Glomerular endothelial cell (primary cell): Measurements from ENCODE around the gene CSNK1E. TPM values are rescaled to one million over a fixed set of nuclear protein-coding genes. Genes with fewer than 3 reads are reported as not detected.
"Not testable (repeated sequence)": the region's sequence is repeated elsewhere in the genome, so short reads cannot be mapped to it uniquely, and the experiment has no call there.

ENCODE experiments used
- DNase-seq: peaks from one replicate; pipeline ENCODE4 v3.0.0-alpha.2; 2011; ENCODE audit warnings: low read depth, low spot score; ENCODE audit errors: extremely low read depth
- total RNA-seq: library from RNA; depleted of rRNA; stranded (reverse); fragments of >200 nt; gene quantifications from 2 replicates; pipeline ENCODE4 v1.2.3, GENCODE V29; 2015

Gene CSNK1E
- 142 and 187 TPM in 2 replicates for total RNA-seq

- DNase-seq: no peak
These were observed at the start of gene CSNK1E for GRCh38 chr22:38317122-38317994. CSNK1E (minus strand) TSS chr22:38317433; CDS start chr22:38314157, 3,276 bp downstream.

- not testable (repeated sequence) for DNase-seq
These were observed 48.6 kb upstream of the CSNK1E start for GRCh38 chr22:38365829-38366228.

DNA sequence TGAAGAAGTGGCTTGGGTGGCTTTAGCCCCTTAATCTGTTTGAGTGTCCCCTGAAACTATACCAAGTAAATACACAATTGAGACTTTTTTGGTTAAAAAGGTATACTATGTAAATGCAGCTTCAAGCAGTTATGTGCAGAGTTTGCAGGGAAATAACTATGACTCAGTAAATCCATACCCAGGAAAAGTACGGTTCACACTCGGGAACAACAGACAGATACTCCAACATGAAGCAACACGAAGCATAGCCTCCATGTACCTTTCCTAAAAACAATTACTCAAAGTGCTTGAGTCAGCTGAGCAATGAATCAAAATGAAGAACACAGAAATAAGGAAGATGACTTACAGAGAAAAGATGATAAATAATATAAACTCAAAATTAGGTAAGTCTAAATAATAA, 47.9 kb upstream of the CSNK1E start:
- DNase-seq: not testable (repeated sequence)

GRCh38 chr22:38360560-38360959, 43.3 kb upstream of the CSNK1E start:
- DNase-seq: not testable (repeated sequence)

DNA sequence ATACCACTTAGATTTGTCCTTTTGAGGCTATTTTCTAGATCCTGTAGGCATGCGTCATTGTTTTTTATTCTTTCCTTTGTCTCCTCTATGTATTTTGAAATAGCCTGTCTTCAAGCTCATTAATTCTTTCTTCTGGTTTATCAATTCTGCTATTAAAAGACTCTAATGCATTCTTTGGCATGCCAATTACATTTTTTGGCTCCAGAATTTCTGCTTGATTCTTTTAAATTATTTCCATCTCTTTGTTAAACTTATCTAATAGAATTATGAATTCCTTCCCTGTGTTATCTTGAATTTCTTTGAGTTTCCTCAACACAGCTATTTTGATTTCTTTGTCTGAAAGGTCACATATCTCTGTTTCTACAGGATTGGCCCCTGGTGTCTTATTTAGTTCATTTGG, 42.6 kb upstream of the CSNK1E start:
- not testable (repeated sequence) for DNase-seq

- not testable (repeated sequence) for DNase-seq
These were observed 40.7 kb upstream of the CSNK1E start for GRCh38 chr22:38357971-38358370.

GRCh38 chr22:38355275-38355674, 38.0 kb upstream of the CSNK1E start:
- DNase-seq: no peak

GRCh38 chr22:38353701-38354100, 36.5 kb upstream of the CSNK1E start:
- no peak for DNase-seq

- no peak for DNase-seq
These were observed 36.0 kb upstream of the CSNK1E start for GRCh38 chr22:38353142-38353629.

DNA sequence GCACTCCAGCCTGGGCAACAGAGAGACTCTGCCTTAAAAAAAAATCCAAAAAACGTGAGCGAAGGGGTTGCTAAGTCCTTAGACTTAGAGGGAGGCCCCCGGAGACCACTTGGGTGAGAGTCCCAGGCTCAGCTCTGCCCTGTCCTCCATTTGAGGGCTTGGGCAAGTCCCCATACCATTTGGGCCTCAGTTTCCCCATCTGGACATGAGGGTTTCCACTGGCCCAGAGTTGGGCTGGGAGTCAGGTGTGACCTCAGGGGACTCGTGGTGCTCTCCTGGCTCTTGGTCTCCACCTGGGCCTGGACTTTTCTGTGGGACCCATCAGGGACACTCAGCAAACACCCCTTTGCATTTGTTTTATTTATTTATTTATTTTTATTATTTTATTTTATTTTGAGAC, 35.2 kb upstream of the CSNK1E start:
- DNase-seq: no peak

DNA sequence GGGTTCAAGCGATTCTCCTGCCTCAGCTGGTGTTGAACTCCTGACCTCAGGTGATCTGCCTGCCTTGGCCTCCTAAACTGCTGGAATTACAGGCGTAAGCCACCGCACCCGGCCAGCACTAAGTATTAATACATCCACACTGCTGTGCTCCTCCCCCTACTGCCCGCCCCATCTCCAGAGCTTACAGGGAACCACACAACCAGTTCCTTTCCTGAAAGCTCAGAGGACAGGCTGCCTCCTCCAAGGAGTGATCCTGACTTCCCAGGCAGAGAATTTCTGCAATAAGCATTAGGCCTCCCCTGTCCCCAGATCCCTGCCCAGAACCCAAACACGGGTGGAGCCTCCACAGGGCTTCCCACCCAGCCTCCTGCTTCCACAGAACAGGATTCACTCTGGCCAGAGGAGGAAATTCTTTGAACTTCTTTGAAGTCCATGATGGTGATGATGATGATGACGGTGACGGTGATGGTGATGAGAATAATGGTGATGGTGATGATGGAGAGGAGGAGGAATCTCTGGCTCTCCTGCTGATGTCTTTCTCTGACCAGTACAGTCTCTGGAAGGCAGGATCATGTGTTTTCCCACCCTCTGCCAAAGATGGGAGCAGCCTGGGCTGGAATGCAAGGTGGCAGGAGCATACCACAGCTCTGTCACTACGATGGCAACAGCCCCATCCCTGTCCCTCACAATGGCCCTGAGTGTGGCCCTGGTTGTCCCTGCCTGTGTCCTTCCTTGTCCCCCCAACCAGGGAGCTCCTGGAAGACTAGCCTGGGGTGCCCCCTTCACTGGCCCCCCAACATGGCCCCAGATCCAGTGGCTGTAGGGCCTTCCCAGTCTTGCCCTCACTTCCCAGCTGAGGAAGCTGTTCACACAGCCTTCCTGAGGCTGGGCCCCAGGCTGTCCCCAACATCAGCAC, 33.5 kb upstream of the CSNK1E start:
- no peak for DNase-seq

GRCh38 chr22:38348751-38349496, 31.7 kb upstream of the CSNK1E start:
- no peak for DNase-seq

DNA sequence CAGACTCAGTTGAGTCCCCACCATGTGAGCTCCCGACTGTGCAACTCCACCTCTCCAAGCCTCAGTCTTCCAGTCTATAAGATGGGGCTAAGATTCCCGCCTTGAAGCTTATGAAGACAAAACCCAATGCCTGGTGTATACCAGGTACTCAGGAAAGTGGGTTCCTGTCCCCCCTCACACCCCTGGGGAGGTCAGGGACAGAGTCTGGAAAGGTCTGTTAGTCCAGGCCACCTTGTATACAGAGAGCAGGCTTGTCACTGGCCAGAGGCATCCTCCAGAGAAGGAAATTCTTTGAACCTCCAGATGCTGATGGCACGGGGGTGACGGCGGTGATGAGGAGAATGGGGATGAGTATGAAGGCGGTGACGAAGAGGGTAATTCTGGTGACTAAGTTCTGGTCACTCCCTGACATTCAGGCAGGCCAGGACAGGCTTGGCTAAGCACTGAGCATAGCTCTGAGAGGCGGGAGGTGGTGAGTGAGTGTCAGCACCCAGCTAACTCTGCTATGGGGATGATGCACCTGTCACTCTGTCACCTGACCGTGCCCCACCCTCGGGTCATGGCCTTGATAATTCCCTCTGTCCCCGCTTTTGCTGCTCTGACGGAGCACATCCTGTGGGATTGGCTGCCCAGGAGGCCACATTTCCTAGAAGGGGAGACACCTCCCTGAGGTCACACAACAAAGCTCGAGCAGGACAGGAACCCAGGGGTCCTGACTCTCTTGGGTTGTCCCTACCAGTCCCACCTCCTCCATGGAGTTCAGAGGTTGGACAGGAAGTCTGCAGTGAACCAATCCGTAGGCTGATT, 30.9 kb upstream of the CSNK1E start:
- no peak for DNase-seq

DNA sequence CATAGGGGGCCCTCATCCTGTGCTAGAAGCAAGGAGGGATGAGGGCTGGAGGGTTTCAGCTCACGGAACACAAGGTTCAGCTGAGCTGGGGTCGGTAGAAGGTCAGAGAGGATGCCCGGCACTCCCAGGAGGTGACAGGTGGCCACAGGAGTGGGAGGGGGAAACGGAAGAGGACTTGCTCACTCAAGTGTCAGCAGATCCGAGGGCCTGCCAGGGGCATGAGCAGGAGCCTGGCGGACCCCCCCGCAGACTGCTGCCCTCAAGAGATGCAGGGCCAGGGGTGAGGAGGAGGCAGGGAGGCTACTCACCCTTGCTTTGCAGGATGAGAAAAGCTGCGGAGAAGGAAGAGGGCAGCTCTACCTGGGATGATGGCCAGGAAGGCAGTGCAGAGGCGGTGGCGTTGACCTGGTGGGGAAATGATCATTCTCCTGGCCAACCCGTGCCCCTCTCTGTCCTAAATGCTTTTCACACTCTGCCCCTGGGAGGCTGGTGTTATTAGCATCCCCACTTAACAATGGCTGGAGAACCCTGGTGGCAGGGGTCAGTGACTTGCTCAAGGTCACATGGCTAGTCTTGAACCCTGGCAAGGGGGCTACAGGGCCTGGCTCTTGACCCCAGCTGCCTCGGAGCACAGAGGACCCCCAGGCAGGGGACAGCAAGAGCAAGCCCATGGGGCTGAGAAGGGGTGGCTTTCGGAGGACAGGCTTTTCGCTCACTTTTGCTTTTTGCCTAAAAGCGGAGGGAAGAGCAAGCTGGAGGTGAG, 30.1 kb upstream of the CSNK1E start:
- DNase-seq: no peak

- no peak for DNase-seq
These were observed 29.3 kb upstream of the CSNK1E start for GRCh38 chr22:38346506-38346905.

DNA sequence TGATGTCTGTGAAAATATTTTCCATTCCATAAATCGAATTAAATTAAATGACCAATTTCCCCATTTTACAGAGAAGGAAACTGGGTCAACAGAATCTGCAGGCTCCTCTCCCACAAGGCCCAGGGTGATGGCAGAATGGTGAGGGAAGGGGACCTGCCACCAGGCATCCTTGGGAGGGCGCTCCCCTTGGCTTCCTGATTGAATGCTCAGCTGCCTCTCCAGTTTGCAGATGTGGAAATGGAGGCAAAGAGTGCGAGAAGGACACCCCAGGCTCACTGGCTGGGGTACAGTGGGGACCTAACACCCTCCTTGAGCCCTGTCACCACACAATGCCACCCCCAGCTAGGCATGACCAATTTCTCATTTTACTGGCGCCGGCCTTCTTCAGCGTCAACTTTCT, 28.5 kb upstream of the CSNK1E start:
- DNase-seq: no peak

GRCh38 chr22:38339893-38340292, 22.7 kb upstream of the CSNK1E start:
- DNase-seq: not testable (repeated sequence)

DNA sequence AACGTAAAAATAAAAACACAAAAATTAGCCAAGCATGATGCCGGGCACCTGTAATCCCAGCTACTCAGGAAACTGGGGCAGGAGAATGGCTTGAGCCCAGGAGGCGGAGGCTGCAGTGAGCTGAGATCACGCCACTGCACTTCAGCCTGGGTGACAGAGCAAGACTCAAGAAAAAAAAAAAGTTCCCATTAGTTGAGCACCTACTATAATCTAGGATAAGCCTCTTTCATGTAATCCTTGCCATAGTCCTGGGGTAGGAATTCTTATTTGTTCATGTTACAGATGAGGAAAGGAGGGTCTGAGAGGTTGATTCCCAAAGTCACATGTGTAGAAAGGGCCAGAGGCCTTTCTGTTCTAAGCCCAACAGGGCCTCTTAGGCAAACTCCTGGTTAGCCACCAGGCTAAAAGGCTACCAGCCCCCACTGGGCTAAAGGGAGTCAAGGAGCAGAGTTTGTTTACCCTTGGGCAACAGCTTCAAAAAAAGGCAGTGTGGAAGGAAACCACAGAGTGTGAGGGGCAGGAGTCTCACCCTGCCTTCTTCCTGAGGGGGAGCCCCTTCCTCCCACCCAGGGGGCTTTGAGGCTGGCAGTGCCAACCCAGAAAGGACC, 21.6 kb upstream of the CSNK1E start:
- DNase-seq: no peak

GRCh38 chr22:38336699-38337098, 19.5 kb upstream of the CSNK1E start:
- no peak for DNase-seq
